C4-2B (cell line): ENCODE results near the gene SCN1B.

Source experiments
- ZFX ChIP-seq: fragments of 450-650 bp; IDR thresholded peaks from 2 replicates; pipeline ENCODE4 v1.6.1; 2017
- TF ChIP-seq, protein P1 (sequence below): fragments of 450-650 bp; conservative IDR thresholded peaks from 2 replicates; pipeline ENCODE4 v1.5.1; 2017; ENCODE audit warnings: mild to moderate bottlenecking

GRCh38 chr19:35048911-35049411 lies 18.7 kb downstream of the SCN1B start:
- TF ChIP-seq, protein P1, sequence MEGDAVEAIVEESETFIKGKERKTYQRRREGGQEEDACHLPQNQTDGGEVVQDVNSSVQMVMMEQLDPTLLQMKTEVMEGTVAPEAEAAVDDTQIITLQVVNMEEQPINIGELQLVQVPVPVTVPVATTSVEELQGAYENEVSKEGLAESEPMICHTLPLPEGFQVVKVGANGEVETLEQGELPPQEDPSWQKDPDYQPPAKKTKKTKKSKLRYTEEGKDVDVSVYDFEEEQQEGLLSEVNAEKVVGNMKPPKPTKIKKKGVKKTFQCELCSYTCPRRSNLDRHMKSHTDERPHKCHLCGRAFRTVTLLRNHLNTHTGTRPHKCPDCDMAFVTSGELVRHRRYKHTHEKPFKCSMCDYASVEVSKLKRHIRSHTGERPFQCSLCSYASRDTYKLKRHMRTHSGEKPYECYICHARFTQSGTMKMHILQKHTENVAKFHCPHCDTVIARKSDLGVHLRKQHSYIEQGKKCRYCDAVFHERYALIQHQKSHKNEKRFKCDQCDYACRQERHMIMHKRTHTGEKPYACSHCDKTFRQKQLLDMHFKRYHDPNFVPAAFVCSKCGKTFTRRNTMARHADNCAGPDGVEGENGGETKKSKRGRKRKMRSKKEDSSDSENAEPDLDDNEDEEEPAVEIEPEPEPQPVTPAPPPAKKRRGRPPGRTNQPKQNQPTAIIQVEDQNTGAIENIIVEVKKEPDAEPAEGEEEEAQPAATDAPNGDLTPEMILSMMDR: no peak
- no peak for TF ChIP-seq ZFX
